HuH-7.5 (cell line): ENCODE data around the gene MFSD2A.
"Not testable (repeated sequence)": the region's sequence is repeated elsewhere in the genome, so short reads cannot be mapped to it uniquely, and the experiment has no call there.

Experiments used
- DNase-seq: peaks from one replicate; pipeline ENCODE4 v3.0.0; 2011; ENCODE audit warnings: low spot score

The MFSD2A gene

GRCh38 chr1:39969048-39969447, 14.1 kb downstream of the MFSD2A start:
- DNase-seq: no peak

DNA sequence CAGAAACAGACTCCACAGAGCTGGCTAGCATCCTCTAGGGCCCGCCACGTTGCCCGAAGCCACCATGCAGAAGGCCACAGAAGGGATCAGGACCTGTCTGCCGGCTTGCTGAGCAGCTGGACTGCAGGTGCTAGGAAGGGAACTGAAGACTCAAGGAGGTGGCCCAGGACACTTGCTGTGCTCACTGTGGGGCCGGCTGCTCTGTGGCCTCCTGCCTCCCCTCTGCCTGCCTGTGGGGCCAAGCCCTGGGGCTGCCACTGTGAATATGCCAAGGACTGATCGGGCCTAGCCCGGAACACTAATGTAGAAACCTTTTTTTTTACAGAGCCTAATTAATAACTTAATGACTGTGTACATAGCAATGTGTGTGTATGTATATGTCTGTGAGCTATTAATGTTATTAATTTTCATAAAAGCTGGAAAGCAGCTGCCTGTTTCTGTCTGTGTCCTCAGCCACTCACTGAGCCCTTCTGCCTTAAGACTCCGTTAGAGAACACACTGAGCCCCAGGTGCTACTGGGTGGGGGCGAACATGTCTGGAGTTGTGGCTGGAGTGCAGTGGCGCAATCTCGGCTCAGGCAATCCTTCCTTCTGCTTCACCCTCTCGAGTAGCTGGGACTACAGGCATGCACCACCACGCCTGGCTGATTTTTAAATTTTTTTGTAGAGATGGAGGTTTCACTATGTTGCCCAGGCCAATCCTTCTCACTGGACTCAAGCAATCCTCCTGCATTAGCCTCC, 14.8 kb downstream of the MFSD2A start:
- DNase-seq: no peak

DNA sequence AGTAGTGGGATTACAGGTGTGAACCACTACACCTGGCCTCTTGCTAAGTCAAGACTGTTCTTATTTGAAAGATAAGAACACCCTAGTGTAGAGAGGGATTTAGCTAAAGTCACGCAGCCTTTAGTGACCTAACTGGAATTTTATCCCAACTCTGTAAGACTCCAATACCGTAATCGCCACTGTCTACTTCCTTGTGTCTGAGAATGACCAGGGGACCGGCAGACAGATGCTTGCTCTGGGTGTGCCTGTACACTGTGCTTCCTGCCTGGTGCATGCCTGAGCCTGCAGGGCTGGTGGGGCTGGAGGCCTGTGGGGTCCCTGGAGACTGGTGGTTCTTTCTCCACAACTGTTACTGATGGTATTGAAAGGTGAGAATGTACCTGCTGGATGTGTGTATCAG, 15.3 kb downstream of the MFSD2A start:
- DNase-seq: no peak

- DNase-seq: no peak
Observed at GRCh38 chr1:39971138-39971537, 16.2 kb downstream of the MFSD2A start.

GRCh38 chr1:39973503-39974135, 18.7 kb downstream of the MFSD2A start:
- DNase-seq: peak; percentile 73

DNA sequence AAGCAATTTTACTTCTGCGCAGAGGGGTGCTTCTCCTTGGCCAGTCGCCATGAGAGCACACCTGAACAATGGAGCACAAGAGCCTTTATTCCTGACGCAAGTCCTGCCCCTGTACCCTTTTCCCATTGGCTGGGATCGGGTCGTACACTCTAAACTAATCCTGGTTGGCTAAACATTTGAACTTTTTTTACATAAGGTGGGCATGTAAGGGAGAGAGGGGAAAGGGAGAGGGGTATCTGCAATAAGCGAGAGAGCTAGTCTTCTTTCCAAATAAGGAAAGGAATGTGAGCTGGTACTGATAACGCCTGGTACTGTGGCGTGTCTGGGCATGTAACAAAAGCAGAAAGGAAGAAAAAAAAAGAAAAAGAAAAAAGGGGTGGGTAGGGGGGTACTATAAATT, 21.8 kb downstream of the MFSD2A start:
- no peak for DNase-seq

- DNase-seq: no peak
Observed at GRCh38 chr1:39977202-39977601, 22.3 kb downstream of the MFSD2A start.

DNA sequence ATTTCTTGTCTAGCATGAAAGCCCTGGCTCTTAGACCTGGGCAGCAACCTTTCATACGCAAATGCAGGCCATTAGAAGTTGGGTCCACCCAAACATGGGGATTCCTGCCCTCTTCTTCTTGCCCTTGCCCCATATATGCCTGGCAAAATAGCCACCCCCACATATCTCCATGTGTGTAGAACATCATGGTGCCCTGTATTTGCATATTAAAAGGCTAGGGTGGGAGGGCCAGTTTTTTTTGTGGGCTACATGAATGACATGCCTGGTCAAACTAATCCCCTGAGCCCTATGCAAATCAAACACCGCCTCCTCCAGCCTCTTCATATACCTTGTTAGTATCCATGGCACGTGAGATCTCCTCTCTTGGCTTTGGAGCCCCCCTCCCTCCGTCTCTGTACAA, 24.7 kb downstream of the MFSD2A start:
- no peak for DNase-seq

GRCh38 chr1:39980555-39981313, 25.8 kb downstream of the MFSD2A start:
- DNase-seq: no peak

GRCh38 chr1:39981385-39981784, 26.4 kb downstream of the MFSD2A start:
- DNase-seq: no peak

DNA sequence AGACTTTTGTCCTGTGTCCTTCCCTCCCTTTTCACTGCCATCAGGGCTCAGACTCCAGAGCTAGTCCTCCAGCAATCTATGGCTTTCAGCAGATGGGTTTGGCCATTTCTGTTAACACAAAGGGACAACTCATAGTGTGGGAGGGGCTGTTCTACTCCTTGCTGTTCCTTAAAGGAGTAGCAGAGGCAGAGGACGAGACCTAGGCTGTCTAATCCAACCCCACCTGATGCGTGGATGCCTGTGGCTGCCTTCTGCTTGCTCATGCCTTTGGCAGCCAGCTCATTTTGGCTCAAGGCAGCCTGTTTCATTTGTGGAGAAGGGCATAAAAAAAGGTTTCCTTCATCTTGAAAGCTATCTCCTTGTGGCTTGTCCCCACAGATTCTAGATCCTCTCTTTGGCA, 27.0 kb downstream of the MFSD2A start:
- no peak for DNase-seq

DNA sequence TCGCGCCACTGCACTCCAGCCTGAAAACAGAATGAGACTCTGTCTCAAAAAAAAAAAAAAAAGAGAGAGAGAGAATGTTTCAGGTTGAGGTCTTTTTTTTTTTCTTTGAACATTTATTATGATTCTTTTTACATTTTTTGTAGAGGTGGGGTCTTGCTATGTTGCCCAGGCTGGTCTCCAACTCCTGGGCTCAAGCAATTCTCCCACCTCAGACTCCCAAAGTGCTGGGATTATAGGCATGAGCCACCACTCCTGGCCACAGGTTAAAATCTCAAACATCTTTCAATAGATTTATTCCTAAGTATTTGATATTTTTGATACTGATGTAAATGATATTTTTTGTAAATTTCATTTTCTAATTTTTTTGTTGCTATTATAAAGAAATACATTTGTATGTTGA, 29.5 kb downstream of the MFSD2A start:
- DNase-seq: not testable (repeated sequence)

- DNase-seq: no peak
Observed at GRCh38 chr1:39984951-39985350, 30.0 kb downstream of the MFSD2A start.

- no peak for DNase-seq
Observed at GRCh38 chr1:39987869-39988268, 32.9 kb downstream of the MFSD2A start.

- DNase-seq: no peak
Observed at GRCh38 chr1:39988618-39989343, 33.8 kb downstream of the MFSD2A start.

DNA sequence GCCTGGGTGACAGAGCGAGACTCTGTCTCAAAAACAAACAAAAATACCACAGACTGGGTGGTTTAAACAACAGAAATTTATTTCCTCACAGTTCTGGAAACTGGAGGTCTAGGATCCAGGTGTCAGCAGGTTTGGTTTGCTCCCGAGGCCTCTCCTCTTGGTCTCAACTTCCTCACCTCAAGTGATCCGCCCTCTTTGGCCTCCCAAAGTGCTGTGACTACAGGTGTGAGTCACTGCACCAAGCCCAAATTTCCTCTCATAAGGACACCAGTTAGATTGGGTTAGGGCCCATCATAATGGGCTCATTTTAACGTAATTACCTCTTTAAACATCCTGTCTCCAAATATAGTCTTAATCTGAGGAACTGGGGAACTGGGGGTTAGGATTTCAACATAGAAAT, 35.5 kb downstream of the MFSD2A start:
- DNase-seq: no peak

DNA sequence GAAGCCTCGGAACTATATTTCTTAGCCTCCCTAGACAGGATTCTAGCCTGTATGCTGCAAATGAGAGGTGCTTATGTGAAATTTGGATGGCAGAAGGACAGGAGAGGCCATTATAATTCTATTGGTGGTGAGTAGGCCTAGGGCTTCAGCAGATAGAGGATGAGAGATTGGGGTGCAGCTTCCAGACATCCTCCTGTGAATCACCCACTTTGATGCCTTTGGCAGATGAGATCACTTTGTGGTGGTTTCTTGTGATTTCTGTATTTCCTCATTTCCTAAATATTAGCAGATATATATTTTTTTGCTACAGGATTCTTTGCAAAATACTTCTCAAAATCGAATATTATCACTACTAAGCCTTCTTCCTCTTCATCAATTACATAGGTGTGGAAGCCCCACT, 37.3 kb downstream of the MFSD2A start:
- DNase-seq: no peak

- DNase-seq: no peak
Observed at GRCh38 chr1:39992888-39993287, 37.9 kb downstream of the MFSD2A start.

- no peak for DNase-seq
Observed at GRCh38 chr1:39995973-39996393, 41.0 kb downstream of the MFSD2A start.

GRCh38 chr1:39996396-39997004, 41.6 kb downstream of the MFSD2A start:
- no peak for DNase-seq

- no peak for DNase-seq
Observed at GRCh38 chr1:40001456-40001855, 46.5 kb downstream of the MFSD2A start.
